HepG2 (cell line): ENCODE measurements around the gene MAP2K1. TPM values are rescaled to one million over a fixed set of nuclear protein-coding genes. Genes with fewer than 3 reads are reported as not detected.
"Not testable (repeated sequence)": the region's sequence is repeated elsewhere in the genome, so short reads cannot be mapped to it uniquely, and the experiment has no call there.

Experiments used
- ATAC-seq: fragments of 200-7000 bp; cut with Tn5 transposase; 3 replicates; pipeline ENCODE4 v1.9.1; 2020; ENCODE audit warnings: mild to moderate bottlenecking, moderate library complexity
- BruUV-seq: library from RNA; stranded (reverse); fragments of 400-500 nt; replicated peaks from 2 replicates; lab custom pipeline; 2021; lab: Mats Ljungman, UMichigan
- CTCF ChIA-PET: fragments of 300-600 bp; formaldehyde crosslinking; extraction: SDS; loops from one replicate; lab custom pipeline; 2021; ENCODE audit warnings: low total read pairs, inconsistent platforms, low intra/inter-chr PET ratio; lab: Yijun Ruan, JAX
- POLR2A ChIA-PET: fragments of 350-600 bp; sonication (Branson Sonifier 250); formaldehyde crosslinking; loops from one replicate; lab custom pipeline; 2020; ENCODE audit warnings: antibody characterized with exemption, inconsistent platforms; lab: Yijun Ruan, JAX
- DNase-seq: peaks from one replicate; pipeline ENCODE4 v3.0.0-alpha.2; 2015; ENCODE audit warnings: low spot score
- FAIRE-seq: peaks from 3 replicates; lab custom pipeline; 2011; peaks lifted over from hg19 to GRCh38; lab: Jason Lieb, UNC
- H2AFZ ChIP-seq: one replicate; pipeline ENCODE4 v1.6.1; 2011; ENCODE audit warnings: low read length, inconsistent platforms
- H3K27ac ChIP-seq: fragments of 300-600 bp; 3 replicates; pipeline ENCODE4 v1.8.0; 2011; ENCODE audit warnings: mixed run types, mild to moderate bottlenecking, mixed read lengths, low read length, inconsistent platforms; ENCODE audit not compliant: insufficient read depth; ENCODE audit errors: extremely low read length
- H3K27me3 ChIP-seq, 2 experiments: fragments of 200-600 bp in 1 of 2; 2 replicates in 1 of 2; 3 replicates in 1 of 2; pipeline versions ENCODE4 v1.6.0 to v1.8.0; 2011; ENCODE audit warnings: low read length in 2 of 2, mild to moderate bottlenecking in 2 of 2, moderate library complexity in 2 of 2, inconsistent platforms in 1 of 2; ENCODE audit not compliant: insufficient read depth in 2 of 2, control insufficient read depth in 1 of 2
- H3K36me3 ChIP-seq, 2 experiments: fragments of 200-600 bp in 1 of 2; replicated peaks in 1 of 2; 2 replicates in 1 of 2; 3 replicates in 1 of 2; pipeline versions ENCODE4 v1.5.1 to v1.8.0; 2011; ENCODE audit warnings: low read length in 2 of 2, inconsistent platforms in 1 of 2; ENCODE audit not compliant: insufficient read depth in 2 of 2, control insufficient read depth in 1 of 2
- H3K4me1 ChIP-seq: 2 replicates; pipeline ENCODE4 v1.5.1; 2012; ENCODE audit warnings: low read length, inconsistent platforms; ENCODE audit not compliant: insufficient read depth
- H3K4me2 ChIP-seq: 2 replicates; pipeline ENCODE4 v1.6.0; 2011; ENCODE audit warnings: low read depth, low read length, inconsistent platforms
- H3K4me3 ChIP-seq, 3 experiments: fragments of 200-600 bp in 1 of 3; sonication (generic), shearing (Covaris generic) in 1 of 3; replicated peaks in 1 of 3; 2 replicates each; pipeline ENCODE4 v1.5.1; 2011 to 2016; ENCODE audit warnings: low read length in 3 of 3, inconsistent platforms in 2 of 3, low read depth in 2 of 3, mild to moderate bottlenecking in 2 of 3, control low read depth in 1 of 3, mixed read lengths in 1 of 3; ENCODE audit not compliant: insufficient read depth in 1 of 3
- H3K79me2 ChIP-seq: one replicate; pipeline ENCODE4 v1.6.1; 2011; ENCODE audit warnings: low read length, inconsistent platforms; ENCODE audit not compliant: insufficient read depth
- H3K9ac ChIP-seq: 2 replicates; pipeline ENCODE4 v1.6.0; 2011; ENCODE audit warnings: mild to moderate bottlenecking, low read depth, low read length, inconsistent platforms; ENCODE audit not compliant: insufficient read depth
- H3K9me3 ChIP-seq: 2 replicates; pipeline ENCODE4 v1.5.1; 2012; ENCODE audit warnings: mild to moderate bottlenecking, low read length
- H4K20me1 ChIP-seq: 2 replicates; pipeline ENCODE4 v1.6.0; 2011; ENCODE audit warnings: inconsistent platforms, mild to moderate bottlenecking, low read length, moderate library complexity; ENCODE audit not compliant: insufficient read depth
- WGBS: methylation state at CpG from one replicate; pipeline ENCODE4 v1.1.6; 2017; ENCODE audit warnings: low lambda C conversion rate; 5-methylcytosine and 5-hydroxymethylcytosine counted together
- in situ Hi-C: cut with HindIII; loops from 2 replicates; pipeline ENCODE4 v1.10.0; 2017; ENCODE audit warnings: low pct_unique_long_range_greater_than_20kb; ENCODE audit not compliant: extremely low pct_ligation_motif_present
- intact Hi-C: fragments of 100-400 bp; cut with micrococcal nuclease; formaldehyde crosslinking; loops from one replicate; pipeline ENCODE4 v1.10.0; 2022; ENCODE audit not compliant: unreplicated experiment
- polyA plus RNA-seq, 8 experiments: library from polyadenylated mRNA; depleted of rRNA in 3 of 8; stranded (reverse) in 7 of 8; unstranded in 1 of 8; fragments of >200 nt; fragmentation: Illumina TruSeq in 4 of 8; extraction: Trizol in 4 of 8; gene quantifications; 2 replicates each; pipeline versions ENCODE4 v1.2.1 to v1.2.3, GENCODE V29; 2011 to 2016; ENCODE audit warnings: low read depth in 4 of 8, missing spikeins in 1 of 8, mixed read lengths in 1 of 8; ENCODE audit not compliant: insufficient read depth in 1 of 8
- total RNA-seq, 5 experiments: library from RNA; depleted of rRNA; stranded (reverse); fragments of >200 nt; fragmentation: Illumina TruSeq; extraction: Trizol; gene quantifications; 2 replicates each; pipeline ENCODE4 v1.2.3, GENCODE V29; 2016; ENCODE audit warnings: low read depth in 1 of 5
- TF ChIP-seq, protein P1 (sequence below): sonication (generic); formaldehyde crosslinking; IDR thresholded peaks from 2 replicates; pipeline ENCODE4 v1.4.0; 2020; ENCODE audit warnings: missing genetic modification reagents, borderline replicate concordance

Gene MAP2K1
- total and polyA plus RNA-seq, 2 of the 13 experiments (the other 11 are each of a cell fraction or from before 2014, with no cell fraction given) = 24.1 to 49.2 TPM

DNA sequence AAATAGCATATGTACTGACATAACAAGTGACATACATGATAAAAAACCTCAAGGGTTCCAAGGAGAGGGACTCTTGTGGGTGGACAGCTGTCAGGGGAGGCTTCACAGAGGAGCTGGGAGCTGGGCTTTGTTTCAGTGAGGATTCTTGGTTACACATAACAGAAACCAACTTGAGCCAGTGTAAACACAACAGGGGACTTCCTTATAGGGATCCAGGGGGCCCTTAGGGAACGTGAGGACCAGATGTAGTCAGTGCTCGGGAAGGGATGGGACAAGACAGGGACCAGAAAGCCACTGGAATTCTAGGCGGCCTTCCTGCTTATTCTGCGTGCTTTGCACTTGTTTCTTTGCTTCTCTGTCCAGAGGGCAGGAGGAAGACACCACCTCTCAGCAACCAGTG, 75.9 kb downstream of the MAP2K1 start (continued):
- TF ChIP-seq, protein P1, sequence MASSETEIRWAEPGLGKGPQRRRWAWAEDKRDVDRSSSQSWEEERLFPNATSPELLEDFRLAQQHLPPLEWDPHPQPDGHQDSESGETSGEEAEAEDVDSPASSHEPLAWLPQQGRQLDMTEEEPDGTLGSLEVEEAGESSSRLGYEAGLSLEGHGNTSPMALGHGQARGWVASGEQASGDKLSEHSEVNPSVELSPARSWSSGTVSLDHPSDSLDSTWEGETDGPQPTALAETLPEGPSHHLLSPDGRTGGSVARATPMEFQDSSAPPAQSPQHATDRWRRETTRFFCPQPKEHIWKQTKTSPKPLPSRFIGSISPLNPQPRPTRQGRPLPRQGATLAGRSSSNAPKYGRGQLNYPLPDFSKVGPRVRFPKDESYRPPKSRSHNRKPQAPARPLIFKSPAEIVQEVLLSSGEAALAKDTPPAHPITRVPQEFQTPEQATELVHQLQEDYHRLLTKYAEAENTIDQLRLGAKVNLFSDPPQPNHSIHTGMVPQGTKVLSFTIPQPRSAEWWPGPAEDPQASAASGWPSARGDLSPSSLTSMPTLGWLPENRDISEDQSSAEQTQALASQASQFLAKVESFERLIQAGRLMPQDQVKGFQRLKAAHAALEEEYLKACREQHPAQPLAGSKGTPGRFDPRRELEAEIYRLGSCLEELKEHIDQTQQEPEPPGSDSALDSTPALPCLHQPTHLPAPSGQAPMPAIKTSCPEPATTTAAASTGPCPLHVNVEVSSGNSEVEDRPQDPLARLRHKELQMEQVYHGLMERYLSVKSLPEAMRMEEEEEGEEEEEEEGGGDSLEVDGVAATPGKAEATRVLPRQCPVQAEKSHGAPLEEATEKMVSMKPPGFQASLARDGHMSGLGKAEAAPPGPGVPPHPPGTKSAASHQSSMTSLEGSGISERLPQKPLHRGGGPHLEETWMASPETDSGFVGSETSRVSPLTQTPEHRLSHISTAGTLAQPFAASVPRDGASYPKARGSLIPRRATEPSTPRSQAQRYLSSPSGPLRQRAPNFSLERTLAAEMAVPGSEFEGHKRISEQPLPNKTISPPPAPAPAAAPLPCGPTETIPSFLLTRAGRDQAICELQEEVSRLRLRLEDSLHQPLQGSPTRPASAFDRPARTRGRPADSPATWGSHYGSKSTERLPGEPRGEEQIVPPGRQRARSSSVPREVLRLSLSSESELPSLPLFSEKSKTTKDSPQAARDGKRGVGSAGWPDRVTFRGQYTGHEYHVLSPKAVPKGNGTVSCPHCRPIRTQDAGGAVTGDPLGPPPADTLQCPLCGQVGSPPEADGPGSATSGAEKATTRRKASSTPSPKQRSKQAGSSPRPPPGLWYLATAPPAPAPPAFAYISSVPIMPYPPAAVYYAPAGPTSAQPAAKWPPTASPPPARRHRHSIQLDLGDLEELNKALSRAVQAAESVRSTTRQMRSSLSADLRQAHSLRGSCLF = no peak

- H3K27ac ChIP-seq, intact Hi-C loops, ATAC-seq, BruUV-seq, DNase-seq, FAIRE-seq, H3K4me2 ChIP-seq, H3K9ac ChIP-seq, H3K79me2 ChIP-seq, H3K4me3 ChIP-seq, in situ Hi-C loops, H3K9me3 ChIP-seq, H3K36me3 ChIP-seq, H2AFZ ChIP-seq, CTCF ChIA-PET, H4K20me1 ChIP-seq, H3K27me3 ChIP-seq: not testable (repeated sequence)
- POLR2A ChIA-PET = interaction anchor here (0.6 kb wide), 1 partner anchor 166 kb away, joined by 3 read pairs; no protein-coding TSS in a partner anchor
- H3K4me1 ChIP-seq = peaks cover 22% of the 10 kb centered on the region
- WGBS = 96% methylated on average over 6 of the region's 6 CpGs
Observed at GRCh38 chr15:66465294-66465693, 78.6 kb downstream of the MAP2K1 start.
